DMS79 (cell line): ENCODE data around the gene DSG3.
"Not testable (repeated sequence)": the region's sequence is repeated elsewhere in the genome, so short reads cannot be mapped to it uniquely, and the experiment has no call there.

ENCODE experiments used
- DNase-seq: peaks from one replicate; lab custom pipeline; 2025; lab: John Stamatoyannopoulos, UW

DSG3 gene

GRCh38 chr18:31493171-31493570 lies 45.6 kb downstream of the DSG3 start:
- no peak for DNase-seq

GRCh38 chr18:31493941-31494340 lies 46.4 kb downstream of the DSG3 start:
- no peak for DNase-seq

DNA sequence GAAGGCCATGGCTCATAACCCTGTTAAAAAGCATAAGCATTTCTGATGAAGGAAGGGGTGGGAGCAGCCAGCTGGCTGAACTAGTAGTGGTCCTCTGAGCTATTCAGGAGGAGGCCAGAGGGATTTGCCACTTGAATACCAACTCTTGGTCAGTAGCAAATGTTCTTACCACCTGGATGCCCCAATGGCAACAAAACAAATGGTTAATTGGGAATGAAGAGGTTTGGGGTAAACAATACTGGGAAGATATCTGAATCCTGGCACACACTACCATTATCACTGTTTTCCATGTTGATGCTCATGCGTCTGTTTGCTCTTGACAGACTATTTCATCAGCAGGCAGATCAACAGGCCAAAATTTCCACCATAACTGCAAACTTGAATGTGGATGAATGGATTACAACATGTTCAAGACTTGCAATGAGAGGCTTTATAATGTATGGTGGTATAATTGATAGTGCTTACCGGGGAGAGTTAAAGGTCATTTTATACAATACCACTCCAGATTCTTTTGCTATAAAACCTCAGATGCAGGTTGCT lies 47.2 kb downstream of the DSG3 start:
- not testable (repeated sequence) for DNase-seq

DNA sequence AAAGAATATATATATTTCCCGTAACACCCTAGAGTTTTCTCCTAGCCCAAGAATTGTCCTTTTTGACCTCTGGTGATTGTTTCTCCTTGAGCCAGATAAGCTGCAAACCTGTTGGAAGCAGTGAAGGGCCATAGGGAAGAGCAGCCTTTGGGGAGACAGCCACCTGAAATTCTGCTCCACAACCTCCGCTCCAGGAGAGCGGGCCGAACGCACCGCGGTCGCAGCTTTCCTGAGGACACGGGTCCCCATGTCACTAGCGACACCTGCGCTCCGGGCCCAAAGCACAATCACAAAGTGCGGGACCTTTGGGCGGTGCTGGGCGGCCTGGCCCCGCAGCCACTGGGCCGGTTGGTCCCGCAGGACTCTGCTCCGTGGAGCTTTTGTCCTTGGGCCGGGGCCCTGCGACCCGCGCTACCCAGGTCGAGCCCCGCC lies 49.9 kb downstream of the DSG3 start:
- DNase-seq = no peak

DNA sequence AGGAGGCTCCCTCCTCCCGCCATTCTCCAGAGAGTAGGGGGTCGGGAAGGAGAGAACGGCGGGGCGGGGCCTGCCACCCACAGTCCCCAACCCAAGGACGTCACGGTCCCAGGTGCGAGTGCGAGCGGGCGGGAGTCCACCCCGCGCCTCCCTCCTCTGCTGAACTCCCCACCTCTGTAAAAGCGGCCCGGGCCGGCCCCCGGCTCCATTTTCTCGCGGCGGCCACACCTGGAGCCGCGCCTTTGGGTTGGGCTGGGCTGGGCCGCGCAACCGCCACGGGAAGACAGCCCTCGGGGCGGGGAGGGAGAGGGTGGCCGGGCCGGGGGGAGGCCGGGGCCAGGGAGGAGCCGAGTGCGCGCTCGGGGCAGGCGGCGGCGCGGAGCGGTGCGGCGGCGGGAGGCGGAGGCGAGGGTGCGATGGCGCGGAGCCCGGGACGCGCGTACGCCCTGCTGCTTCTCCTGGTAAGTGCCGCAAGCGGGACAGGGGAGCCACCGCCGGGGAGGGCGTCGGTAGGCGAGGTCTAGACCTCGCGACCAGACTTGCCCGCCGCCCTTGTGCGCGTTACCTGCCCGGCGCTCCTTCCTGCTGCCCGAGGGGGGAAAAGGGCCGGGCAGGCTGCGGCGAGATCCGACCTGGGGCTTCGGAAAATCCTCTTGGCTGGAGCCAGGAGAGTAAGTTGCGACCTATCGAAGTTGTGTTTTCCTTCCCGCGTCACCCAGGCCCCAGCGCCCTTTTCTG lies 50.5 kb downstream of the DSG3 start, which contains the start of gene DSG2:
Gene DSG2, plus strand, starts transcription at position 342 of the 738 bp plus-strand sequence. Its CDS starts 75 bp downstream, at position 417.
- no peak for DNase-seq

DNA sequence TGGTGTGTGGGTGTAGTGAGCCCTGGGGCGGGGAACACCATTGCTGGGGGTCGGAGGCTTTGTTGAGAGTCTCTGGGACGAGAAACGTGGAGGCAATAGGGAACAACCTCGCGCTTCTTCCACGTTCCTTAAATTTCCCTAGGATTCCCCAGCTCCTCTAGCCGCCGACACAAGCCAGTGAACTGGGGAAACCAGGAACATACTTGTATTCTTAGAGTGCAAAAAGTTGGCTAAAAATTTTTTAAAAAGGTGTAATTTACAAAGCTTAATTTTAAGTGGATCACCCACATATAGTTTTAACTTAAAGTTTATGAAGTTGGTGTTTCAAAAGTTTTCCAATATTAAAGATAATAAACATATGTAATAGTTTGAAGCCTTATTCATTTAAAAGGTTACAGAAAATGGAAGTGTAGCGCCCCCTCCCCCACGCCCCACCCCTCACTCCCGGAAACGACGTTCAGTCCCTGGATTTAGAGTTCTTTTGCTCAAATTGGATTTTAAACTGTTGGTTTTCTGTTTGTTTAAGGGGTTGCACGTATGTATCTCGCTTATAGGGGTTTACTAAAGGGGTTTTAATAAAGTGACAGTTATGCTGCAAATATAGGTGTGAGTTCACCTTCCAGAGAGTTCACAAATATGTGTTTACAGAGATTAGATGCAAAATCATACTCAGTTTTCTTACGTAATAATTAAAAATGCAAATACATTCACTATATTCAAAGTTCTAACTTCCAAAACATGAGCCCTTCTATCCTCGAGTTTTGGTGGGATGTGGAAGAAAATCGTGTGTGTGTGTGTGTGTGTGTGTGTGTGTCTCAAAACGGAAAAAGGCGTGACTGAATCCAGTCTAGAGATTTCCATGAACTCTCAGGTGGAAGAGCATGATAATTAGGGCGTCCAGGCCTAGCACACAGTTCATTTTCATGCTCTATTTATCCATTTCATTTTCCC lies 51.3 kb downstream of the DSG3 start:
- no peak for DNase-seq

GRCh38 chr18:31500051-31500688 lies 52.6 kb downstream of the DSG3 start:
- no peak for DNase-seq

GRCh38 chr18:31503011-31503410 lies 55.5 kb downstream of the DSG3 start:
- no peak for DNase-seq

DNA sequence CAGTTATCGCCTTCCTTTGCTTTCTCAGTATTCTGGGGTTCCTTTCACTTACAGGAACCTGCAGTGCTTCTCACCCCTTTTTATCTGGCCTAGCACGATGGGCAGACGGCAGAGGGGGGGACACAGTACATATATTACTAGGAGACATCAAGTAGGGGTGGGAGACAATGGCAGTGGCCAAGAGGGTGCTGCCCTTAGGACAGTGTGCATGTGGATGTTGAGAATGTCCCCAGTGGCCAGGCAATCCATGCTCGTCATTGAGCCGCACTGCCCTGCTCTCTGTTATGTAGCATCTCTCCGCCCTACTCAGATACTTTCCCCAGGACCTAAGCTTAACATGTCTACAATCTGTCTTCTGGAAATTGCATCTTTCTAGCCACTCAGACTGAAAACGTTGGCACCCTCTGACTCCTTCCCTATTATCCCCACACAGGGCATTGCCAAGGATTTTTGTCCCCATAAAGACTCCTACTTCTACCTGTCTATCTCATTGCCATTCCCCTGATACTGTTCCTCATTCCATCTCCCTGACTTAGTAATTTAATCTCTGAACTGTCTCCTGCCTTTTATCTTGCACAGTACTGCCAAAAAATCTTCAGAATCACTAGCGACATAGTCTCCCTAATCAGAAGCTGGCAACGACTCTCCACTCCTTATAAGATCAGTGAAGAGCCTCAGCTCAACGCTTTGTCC lies 57.1 kb downstream of the DSG3 start:
- no peak for DNase-seq

GRCh38 chr18:31505156-31505555 lies 57.6 kb downstream of the DSG3 start:
- no peak for DNase-seq

DNA sequence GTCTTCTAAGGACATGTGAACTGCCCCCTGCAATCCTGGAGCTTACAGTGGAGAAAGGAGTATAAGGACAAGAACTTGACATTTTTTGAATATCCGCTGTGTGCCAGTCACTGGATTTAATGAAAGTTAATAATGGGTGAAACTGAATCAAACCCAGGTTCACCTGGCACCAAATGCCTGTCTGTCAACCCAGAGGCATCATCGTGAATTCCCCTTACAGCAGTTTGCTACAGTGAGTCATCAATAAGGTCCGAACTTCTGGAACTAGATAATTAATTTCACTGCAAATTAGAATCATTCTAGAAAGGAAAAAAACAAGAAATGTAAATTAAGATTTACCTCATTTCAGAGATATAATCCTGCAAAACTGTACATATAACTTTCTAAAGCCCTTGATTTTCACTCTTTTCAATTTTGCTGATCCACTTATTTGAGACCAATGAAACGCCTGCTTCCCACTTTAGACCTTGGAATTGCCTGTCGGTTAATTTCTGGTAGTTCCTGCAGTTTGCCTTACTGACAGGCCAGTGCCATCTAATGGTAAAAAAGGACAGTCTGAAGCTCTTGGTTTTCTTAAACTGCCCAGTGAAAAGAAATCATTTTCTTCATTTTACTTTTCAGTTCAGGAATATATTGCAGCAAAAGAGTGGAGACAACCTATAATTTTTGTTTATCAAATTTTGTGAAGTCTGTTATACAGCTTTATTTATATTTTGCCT lies 58.6 kb downstream of the DSG3 start:
- no peak for DNase-seq

DNA sequence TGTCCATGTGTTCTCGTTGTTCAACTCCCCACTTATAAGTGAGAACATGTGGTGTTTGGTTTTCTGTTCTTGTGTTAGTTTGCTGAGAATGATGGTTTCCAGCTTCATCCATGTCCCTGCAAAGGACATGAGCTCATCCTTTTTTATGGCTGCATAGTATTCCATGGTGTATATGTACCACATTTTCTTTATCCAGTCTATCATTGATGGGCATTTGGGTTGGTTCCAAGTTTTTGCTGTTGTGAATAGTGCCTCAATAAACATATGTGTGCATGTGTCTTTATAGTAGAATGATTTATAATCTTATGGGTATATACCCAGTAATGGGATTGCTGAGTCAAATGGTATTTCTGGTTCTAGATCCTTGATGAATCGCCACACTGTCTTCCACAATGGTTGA lies 59.6 kb downstream of the DSG3 start:
- DNase-seq = not testable (repeated sequence)

DNA sequence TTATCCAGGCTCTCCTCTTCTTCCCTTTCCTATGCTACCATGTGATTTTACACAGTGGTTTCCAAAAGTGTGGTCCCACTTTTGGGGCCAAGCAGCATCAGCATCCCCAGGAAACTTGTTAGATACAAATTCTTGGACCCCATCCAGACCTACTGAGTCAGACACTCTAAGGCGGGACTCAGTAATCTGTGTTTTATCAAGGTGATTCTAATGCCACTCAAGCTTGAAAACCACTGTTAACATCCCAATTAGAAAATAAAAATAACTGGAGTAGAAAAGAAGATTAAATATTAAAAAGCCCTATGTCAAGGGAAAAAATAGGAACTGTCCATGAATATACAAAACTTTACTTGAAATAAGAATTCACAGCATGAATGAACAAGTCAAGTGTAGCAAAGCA lies 61.2 kb downstream of the DSG3 start:
- DNase-seq = no peak

DNA sequence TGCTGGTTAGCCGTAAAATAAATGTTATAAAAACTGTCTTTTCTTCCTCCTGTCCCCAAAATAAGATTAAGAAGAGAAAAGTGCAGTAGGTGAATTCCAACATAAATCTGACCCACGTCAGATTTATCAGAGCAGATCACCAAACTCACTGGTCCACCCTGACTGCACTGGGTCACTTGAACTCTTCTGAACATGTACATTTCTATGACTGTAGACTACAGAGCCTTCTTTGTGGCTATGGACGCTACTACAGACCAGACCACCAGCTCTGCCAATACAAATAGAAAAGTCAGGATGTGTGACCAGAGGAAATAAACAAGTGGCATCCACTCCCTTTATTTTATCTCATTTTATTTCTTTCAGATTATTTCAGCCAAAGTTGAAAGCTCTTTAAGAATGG lies 62.0 kb downstream of the DSG3 start:
- no peak for DNase-seq

DNA sequence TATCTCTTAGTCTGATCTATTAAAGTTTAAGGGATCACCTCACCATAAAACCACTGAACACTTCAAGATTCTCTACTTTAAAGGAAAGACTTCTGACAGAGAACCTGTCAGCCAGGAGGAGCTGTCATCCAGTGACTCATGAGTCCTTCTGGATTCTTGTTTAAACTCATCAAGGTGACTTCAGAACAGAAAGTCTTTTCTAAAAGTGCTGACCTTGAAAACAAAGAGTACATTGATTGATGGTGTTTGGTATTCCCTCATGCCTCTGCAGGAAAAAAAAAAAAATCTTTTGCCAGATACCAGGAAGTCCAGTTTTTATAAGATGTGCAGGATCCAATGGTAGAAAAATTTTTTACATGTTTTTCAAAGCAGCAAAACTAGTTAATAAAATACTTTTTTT lies 62.8 kb downstream of the DSG3 start:
- DNase-seq = no peak

- DNase-seq = no peak
Observed at GRCh38 chr18:31511098-31511497, 63.6 kb downstream of the DSG3 start.

- no peak for DNase-seq
Observed at GRCh38 chr18:31512203-31512764, 64.7 kb downstream of the DSG3 start.

DNA sequence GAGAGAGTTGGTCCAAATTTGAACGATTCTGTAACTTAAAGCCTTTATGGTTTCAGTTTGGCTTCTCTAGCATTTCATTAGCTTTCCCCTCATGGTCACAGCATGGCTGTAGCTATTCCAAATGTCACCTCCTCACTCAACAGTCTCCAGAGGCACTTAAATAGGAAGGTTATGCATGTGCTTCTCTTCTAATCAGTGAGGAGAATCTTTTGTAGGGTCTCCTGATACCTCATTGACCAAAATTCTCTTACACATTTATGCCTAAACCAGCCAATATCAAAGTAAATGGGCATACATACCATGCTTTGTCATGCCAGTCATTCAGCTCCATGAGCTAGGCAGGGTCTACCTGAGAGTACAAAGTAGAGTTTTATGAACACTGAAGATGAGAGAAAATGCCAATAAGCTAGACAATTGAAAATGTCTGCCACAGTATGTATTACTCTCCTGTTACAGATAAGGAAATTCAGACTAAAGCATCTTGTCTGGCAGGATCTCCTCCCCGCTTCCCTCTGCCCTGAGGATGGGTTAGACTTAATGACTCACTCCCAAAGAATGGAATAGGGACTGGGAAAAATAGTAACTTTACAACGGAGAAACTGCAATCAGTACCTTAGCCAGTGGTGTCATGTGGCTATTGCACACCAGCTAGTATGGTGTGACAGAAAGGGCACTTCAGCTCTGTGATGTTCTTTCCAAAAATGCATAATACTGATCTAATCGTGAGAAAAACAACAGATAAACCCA lies 65.8 kb downstream of the DSG3 start:
- DNase-seq = no peak

DNA sequence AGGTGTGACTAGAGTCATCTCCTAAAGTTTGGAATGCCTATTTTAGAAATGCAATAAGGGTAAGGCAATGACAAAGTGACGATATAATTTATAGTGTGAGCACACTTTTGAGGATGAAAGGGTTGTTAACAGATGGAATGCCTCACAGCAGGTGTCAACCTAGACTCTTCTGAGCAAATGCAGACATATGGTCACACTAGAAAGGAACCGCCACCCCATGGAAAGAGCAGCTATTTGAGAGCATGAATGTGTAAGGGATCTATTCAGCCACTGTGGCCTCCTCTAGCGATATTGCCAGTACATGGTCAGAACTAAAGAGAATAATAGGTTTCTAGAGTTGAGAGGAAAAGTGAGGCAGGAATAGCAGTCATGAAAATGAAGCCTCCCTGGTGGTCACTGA lies 68.9 kb downstream of the DSG3 start:
- no peak for DNase-seq

GRCh38 chr18:31526374-31526773 lies 78.8 kb downstream of the DSG3 start:
- DNase-seq = no peak
